NCI-H2171 treated with DMSO at 0.1 percent for 48 hours (cell line): ENCODE results near the gene RAD51B.

ENCODE experiments used
- DNase-seq: peaks from one replicate; lab custom pipeline; 2025; lab: John Stamatoyannopoulos, UW

The RAD51B gene

GRCh38 chr14:68331991-68332390 lies 512.4 kb downstream of the RAD51B start:
- DNase-seq, result no peak

- DNase-seq, result no peak
Measured at GRCh38 chr14:68333262-68333661, 513.7 kb downstream of the RAD51B start.

- DNase-seq, result no peak
Measured at GRCh38 chr14:68335312-68335711, 515.7 kb downstream of the RAD51B start.

GRCh38 chr14:68336165-68336564 lies 516.6 kb downstream of the RAD51B start:
- no peak for DNase-seq

GRCh38 chr14:68337279-68337678 lies 517.7 kb downstream of the RAD51B start:
- no peak for DNase-seq

- no peak for DNase-seq
Measured at GRCh38 chr14:68340262-68340661, 520.7 kb downstream of the RAD51B start.

GRCh38 chr14:68341411-68342212 lies 522.0 kb downstream of the RAD51B start:
- DNase-seq, result no peak

GRCh38 chr14:68342216-68342763 lies 522.7 kb downstream of the RAD51B start:
- DNase-seq, result no peak

GRCh38 chr14:68343534-68344118 lies 524.0 kb downstream of the RAD51B start:
- no peak for DNase-seq

GRCh38 chr14:68345738-68346137 lies 526.2 kb downstream of the RAD51B start:
- no peak for DNase-seq

GRCh38 chr14:68346556-68347343 lies 527.2 kb downstream of the RAD51B start:
- no peak for DNase-seq

GRCh38 chr14:68349900-68350629 lies 530.5 kb downstream of the RAD51B start:
- peak; percentile 74 for DNase-seq

GRCh38 chr14:68355415-68355814 lies 535.8 kb downstream of the RAD51B start:
- no peak for DNase-seq

GRCh38 chr14:68357777-68358176 lies 538.2 kb downstream of the RAD51B start:
- no peak for DNase-seq

GRCh38 chr14:68358500-68358899 lies 538.9 kb downstream of the RAD51B start:
- no peak for DNase-seq

- no peak for DNase-seq
Measured at GRCh38 chr14:68359022-68359836, 539.6 kb downstream of the RAD51B start.

- DNase-seq, result no peak
Measured at GRCh38 chr14:68359837-68360552, 540.4 kb downstream of the RAD51B start.

- no peak for DNase-seq
Measured at GRCh38 chr14:68361231-68361630, 541.7 kb downstream of the RAD51B start.

GRCh38 chr14:68362846-68363245 lies 543.3 kb downstream of the RAD51B start:
- no peak for DNase-seq

GRCh38 chr14:68363466-68363842 lies 543.9 kb downstream of the RAD51B start:
- no peak for DNase-seq
